Measurements from ENCODE around the gene OLIG1. TPM values are rescaled to one million over a fixed set of nuclear protein-coding genes. Genes with fewer than 3 reads are reported as not detected.

OLIG1 gene
- total RNA-seq, 1 experiment from 2014 or later = not detected

GRCh38 chr21:33071770-33072306 is 1.9 kb downstream of the OLIG1 start:
- H2AFZ ChIP-seq (ENCODE audit: low read depth, low read length, poor library complexity, severe bottlenecking) = no peak overlapping the region
- DNase-seq (ENCODE audit: low read depth, low spot score) (no peak), ATAC-seq (no peak)
- no peaks in the 10 kb centered on the region for H3K36me3 ChIP-seq (ENCODE audit: control insufficient read depth in 1 of 2, insufficient read depth in 2 of 2, low read length in 2 of 2)
- H3K4me2 ChIP-seq (ENCODE audit: low read length) = no peak overlapping the region
- H3K9ac ChIP-seq (ENCODE audit: low read length) = no peak overlapping the region
- H3K9me3 ChIP-seq (ENCODE audit: control insufficient read depth in 1 of 2, insufficient read depth in 1 of 2, low read depth in 1 of 2, low read length in 2 of 2) = no peaks in the 10 kb centered on the region
- TF ChIP-seq RAD21 (IDR thresholded peaks at IDR 0.05; ENCODE audit: low read depth) (no peak), ZNF274 (IDR thresholded peaks at IDR 0.05; ENCODE audit: low read depth, low read length) (no peak), TCF7L2 (IDR thresholded peaks at IDR 0.05; ENCODE audit: borderline replicate concordance, extremely low read depth, insufficient read depth, insufficient read length) (no peak), SIN3A (IDR thresholded peaks at IDR 0.05; ENCODE audit: low read depth) (no peak), YY1 (IDR thresholded peaks at IDR 0.05; ENCODE audit: extremely low read depth, insufficient replicate concordance, low read depth, low read length) (no peak), FOSL1 (IDR thresholded peaks at IDR 0.05; ENCODE audit: low read depth) (no peak)
- no peaks in the 10 kb centered on the region for H3K79me2 ChIP-seq (ENCODE audit: insufficient read depth, low read length)
- BruUV-seq (replicated peaks) = no TSS peak
- H3K27ac ChIP-seq (ENCODE audit: low read depth, low read length) = no peak overlapping the region
- CTCF ChIA-PET = no interaction called here
- peaks cover 12% of the 10 kb centered on the region for H3K27me3 ChIP-seq (ENCODE audit: insufficient read depth, low read length)
- H3K4me1 ChIP-seq (ENCODE audit: control insufficient read depth in 1 of 2, insufficient read depth in 2 of 2, low read length in 2 of 2) = peaks cover 3 to 10% of the 10 kb centered on the region in 2 experiments; a peak in 2 of 4 replicates
- no peaks in the 10 kb centered on the region for H3K9me2 ChIP-seq (ENCODE audit: insufficient read depth)
- intact Hi-C loops (cut with micrococcal nuclease) = no loop called here
- RAD21 ChIA-PET (ENCODE audit: low non-redundant PET in 1 of 2, low total read pairs in 2 of 2, uncharacterized antibody in 2 of 2, unreplicated experiment in 2 of 2) = no interaction called here
- no peak overlapping the region for H3K4me3 ChIP-seq (replicated peaks in 1 of 2; ENCODE audit: low read depth in 1 of 2, low read length in 2 of 2)
- no peaks in the 10 kb centered on the region for H4K20me1 ChIP-seq (ENCODE audit: insufficient read depth)
- POLR2A ChIA-PET = interaction anchor here (1.5 kb wide), 1 partner anchor 9 kb away, joined by 3 read pairs; no protein-coding TSS in a partner anchor

GRCh38 chr21:33073636-33074035 is 3.7 kb downstream of the OLIG1 start:
- H3K27me3 ChIP-seq (ENCODE audit: insufficient read depth, low read length) = peaks cover 1% of the 10 kb centered on the region
- CTCF ChIA-PET = no interaction called here
- ATAC-seq (no peak), DNase-seq (ENCODE audit: low read depth, low spot score) (no peak)
- H3K4me1 ChIP-seq (ENCODE audit: control insufficient read depth in 1 of 2, insufficient read depth in 2 of 2, low read length in 2 of 2) = peaks cover 3 to 16% of the 10 kb centered on the region in 2 experiments
- no peak overlapping the region for H2AFZ ChIP-seq (ENCODE audit: low read depth, low read length, poor library complexity, severe bottlenecking)
- no peak overlapping the region for H3K9ac ChIP-seq (ENCODE audit: low read length)
- H3K4me2 ChIP-seq (ENCODE audit: low read length) = no peak overlapping the region
- intact Hi-C loops (cut with micrococcal nuclease) = no loop called here
- H3K9me2 ChIP-seq (ENCODE audit: insufficient read depth) = no peaks in the 10 kb centered on the region
- POLR2A ChIA-PET = no interaction called here
- no peak overlapping the region for H3K4me3 ChIP-seq (replicated peaks in 1 of 2; ENCODE audit: low read depth in 1 of 2, low read length in 2 of 2)
- H3K9me3 ChIP-seq (ENCODE audit: control insufficient read depth in 1 of 2, insufficient read depth in 1 of 2, low read depth in 1 of 2, low read length in 2 of 2) = no peaks in the 10 kb centered on the region
- no peaks in the 10 kb centered on the region for H4K20me1 ChIP-seq (ENCODE audit: insufficient read depth)
- RAD21 ChIA-PET (ENCODE audit: low non-redundant PET in 1 of 2, low total read pairs in 2 of 2, uncharacterized antibody in 2 of 2, unreplicated experiment in 2 of 2) = no interaction called here
- H3K36me3 ChIP-seq (ENCODE audit: control insufficient read depth in 1 of 2, insufficient read depth in 2 of 2, low read length in 2 of 2) = no peaks in the 10 kb centered on the region
- H3K27ac ChIP-seq (ENCODE audit: low read depth, low read length) = no peak overlapping the region
- no TSS peak for BruUV-seq (replicated peaks)
- H3K79me2 ChIP-seq (ENCODE audit: insufficient read depth, low read length) = no peaks in the 10 kb centered on the region
- TF ChIP-seq YY1 (IDR thresholded peaks at IDR 0.05; ENCODE audit: extremely low read depth, insufficient replicate concordance, low read depth, low read length) (no peak), SRF (IDR thresholded peaks at IDR 0.05; ENCODE audit: low read depth) (no peak), FOSL1 (IDR thresholded peaks at IDR 0.05; ENCODE audit: low read depth) (no peak), POLR2A (IDR thresholded peaks at IDR 0.05; ENCODE audit: borderline replicate concordance, extremely low read depth, insufficient read depth, insufficient read length) (no peak), SIN3A (IDR thresholded peaks at IDR 0.05; ENCODE audit: low read depth) (no peak), TCF7L2 (IDR thresholded peaks at IDR 0.05; ENCODE audit: borderline replicate concordance, extremely low read depth, insufficient read depth, insufficient read length) (no peak), EZH2phosphoT487 (IDR thresholded peaks at IDR 0.05; ENCODE audit: borderline replicate concordance) (no peak), ZFX (IDR thresholded peaks at IDR 0.05) (no peak), EGR1 (IDR thresholded peaks at IDR 0.05; ENCODE audit: low read depth) (no peak), CEBPB (IDR thresholded peaks at IDR 0.05; ENCODE audit: low read depth) (no peak), JUND (IDR thresholded peaks at IDR 0.05) (no peak), ELF1 (IDR thresholded peaks at IDR 0.05; ENCODE audit: borderline replicate concordance, low read depth) (no peak), CTCF (IDR thresholded peaks at IDR 0.05 in 2 of 3, conservative IDR thresholded peaks at IDR 0.05 in 1 of 3; ENCODE audit: borderline replicate concordance in 1 of 3, insufficient read depth in 1 of 3, low read depth in 2 of 3, low read length in 2 of 3) (no peak), ZBTB33 (IDR thresholded peaks at IDR 0.05; ENCODE audit: extremely low read depth, insufficient replicate concordance, low read length) (no peak), SP1 (IDR thresholded peaks at IDR 0.05; ENCODE audit: low read depth) (no peak), CBX3 (IDR thresholded peaks at IDR 0.05; ENCODE audit: low read depth) (no peak)
